ENCODE measurements around the gene PTPRN. TPM values are rescaled to one million over a fixed set of nuclear protein-coding genes. Genes with fewer than 3 reads are reported as not detected.
"Not testable (repeated sequence)": the region's sequence is repeated elsewhere in the genome, so short reads cannot be mapped to it uniquely, and the experiment has no call there.

The PTPRN gene
- total RNA-seq, 1 donor from 2014 or later = 30.5 TPM

DNA sequence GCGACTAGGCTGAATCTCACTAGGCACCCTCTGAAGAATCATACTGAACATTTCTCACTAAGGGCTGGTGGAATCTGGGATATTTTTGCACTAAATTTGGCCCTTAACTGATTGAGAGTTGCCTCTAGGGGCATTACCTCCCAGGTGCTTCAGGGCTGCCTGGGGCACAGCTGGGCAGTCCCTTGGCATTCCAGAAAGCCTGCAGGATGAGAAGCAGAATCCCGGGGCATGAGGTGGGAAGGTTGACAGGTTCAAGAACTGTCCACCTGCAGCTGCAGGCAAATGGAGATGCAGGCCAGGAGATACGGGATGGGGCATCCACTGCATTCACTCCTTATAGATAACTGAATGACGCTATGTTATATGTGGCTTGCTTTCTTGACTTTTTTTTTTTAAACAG lies 15.9 kb upstream of the PTPRN start:
- Mint-ChIP-seq H3K27ac (no peak overlapping the region), H3K36me3 (ENCODE audit: insufficient read depth) (no peaks in the 10 kb centered on the region), H3K4me1 (ENCODE audit: low read depth) (peaks cover 1% of the 10 kb centered on the region), H3K27me3 (peaks cover 68% of the 10 kb centered on the region), H3K4me3 (ENCODE audit: low read depth) (no peak overlapping the region), H3K9me3 (ENCODE audit: low read depth) (no peaks in the 10 kb centered on the region)
- no peak for DNase-seq (ENCODE audit: low spot score, unreplicated experiment)
- TF ChIP-seq, protein P1, sequence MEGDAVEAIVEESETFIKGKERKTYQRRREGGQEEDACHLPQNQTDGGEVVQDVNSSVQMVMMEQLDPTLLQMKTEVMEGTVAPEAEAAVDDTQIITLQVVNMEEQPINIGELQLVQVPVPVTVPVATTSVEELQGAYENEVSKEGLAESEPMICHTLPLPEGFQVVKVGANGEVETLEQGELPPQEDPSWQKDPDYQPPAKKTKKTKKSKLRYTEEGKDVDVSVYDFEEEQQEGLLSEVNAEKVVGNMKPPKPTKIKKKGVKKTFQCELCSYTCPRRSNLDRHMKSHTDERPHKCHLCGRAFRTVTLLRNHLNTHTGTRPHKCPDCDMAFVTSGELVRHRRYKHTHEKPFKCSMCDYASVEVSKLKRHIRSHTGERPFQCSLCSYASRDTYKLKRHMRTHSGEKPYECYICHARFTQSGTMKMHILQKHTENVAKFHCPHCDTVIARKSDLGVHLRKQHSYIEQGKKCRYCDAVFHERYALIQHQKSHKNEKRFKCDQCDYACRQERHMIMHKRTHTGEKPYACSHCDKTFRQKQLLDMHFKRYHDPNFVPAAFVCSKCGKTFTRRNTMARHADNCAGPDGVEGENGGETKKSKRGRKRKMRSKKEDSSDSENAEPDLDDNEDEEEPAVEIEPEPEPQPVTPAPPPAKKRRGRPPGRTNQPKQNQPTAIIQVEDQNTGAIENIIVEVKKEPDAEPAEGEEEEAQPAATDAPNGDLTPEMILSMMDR (IDR thresholded peaks at IDR 0.05; ENCODE audit: unreplicated experiment) = no peak

DNA sequence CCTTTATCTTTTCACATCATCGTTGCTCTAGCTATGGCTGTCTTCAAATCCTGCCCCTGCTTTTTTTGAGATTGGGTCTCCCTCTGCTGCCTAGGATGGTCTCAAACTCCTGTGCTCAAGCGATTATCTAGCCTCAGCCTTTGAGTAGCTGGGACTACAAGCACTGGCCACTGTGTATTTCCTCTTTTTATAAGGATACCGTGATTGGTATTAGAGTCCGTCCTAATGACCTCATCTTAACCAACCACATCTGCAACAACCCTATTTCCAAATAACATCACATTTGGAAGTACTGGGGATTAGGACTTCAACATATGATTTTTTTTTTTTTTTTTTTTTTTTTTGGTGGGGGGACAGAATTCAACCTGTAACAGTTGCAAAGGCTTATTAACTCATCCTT lies 14.2 kb upstream of the PTPRN start:
- DNase-seq (ENCODE audit: low spot score, unreplicated experiment) = no peak
- TF ChIP-seq, protein P1 (IDR thresholded peaks at IDR 0.05; ENCODE audit: unreplicated experiment) = no peak
- peaks cover 1% of the 10 kb centered on the region for H3K4me1 Mint-ChIP-seq (ENCODE audit: low read depth)
- H3K4me3 Mint-ChIP-seq (ENCODE audit: low read depth) = no peak overlapping the region
- peaks cover 52% of the 10 kb centered on the region for H3K27me3 Mint-ChIP-seq
- no peaks in the 10 kb centered on the region for H3K36me3 Mint-ChIP-seq (ENCODE audit: insufficient read depth)
- no peaks in the 10 kb centered on the region for H3K9me3 Mint-ChIP-seq (ENCODE audit: low read depth)
- H3K27ac Mint-ChIP-seq = no peak overlapping the region

DNA sequence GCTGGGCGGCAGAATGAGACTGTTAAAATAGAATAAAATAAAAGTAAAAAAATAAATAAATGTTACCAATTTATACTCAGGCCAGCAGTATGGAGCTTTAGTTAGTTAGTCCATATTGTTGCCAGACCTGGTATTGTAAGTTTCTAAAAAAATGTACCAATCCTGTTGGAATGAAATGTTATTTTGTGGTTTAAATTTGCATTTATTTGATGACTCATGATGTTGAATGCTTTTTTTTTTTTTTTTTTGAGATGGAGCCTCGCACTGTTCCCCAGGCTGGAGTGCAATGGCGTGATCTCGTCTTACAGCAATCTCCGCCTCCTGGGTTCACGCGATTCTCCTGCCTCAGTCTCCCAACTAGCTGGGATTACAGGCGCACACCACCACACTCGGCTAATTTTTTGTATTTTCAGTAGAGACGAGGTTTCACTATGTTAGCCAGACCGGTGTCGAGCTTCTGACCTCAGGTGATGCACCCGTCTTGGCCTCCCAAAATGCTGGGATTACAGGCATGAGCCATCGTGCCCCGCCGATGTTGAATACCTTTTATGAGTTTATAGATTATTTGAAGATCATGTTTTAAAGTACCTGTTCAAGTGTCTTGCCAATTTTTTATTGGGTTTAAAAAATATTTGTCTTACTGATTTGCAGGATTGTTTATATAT lies 5.7 kb upstream of the PTPRN start:
- H3K36me3 Mint-ChIP-seq (ENCODE audit: insufficient read depth) = no peaks in the 10 kb centered on the region
- H3K4me3 Mint-ChIP-seq (ENCODE audit: low read depth) = no peak overlapping the region

DNA sequence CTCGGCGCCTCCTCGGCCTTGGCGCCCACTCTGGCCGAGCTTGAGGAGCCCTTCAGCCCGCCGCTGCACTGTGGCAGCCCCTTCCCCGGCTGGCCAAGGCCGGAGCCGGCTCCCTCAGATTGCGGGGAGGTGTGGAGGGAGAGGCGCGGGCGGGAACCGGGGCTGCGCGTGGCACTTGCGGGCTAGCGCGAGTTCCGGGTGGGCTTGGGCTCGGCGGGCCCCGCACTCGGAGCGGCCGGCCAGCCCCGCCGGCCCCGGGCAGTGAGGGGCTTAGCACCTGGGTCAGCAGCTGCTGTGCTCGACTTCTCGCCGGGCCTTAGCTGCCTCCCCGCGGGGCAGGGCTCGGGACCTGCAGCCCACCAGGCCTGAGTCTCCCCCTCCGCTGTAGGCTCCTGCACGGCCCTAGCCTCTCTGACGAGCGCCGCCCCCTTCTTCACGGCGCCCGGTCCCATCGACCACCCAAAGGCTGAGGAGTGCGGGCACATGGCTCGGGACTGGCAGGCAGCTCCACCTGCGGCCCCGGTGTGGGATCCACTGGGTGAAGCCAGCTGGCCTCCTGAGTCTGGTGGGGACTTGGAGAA lies 3.6 kb upstream of the PTPRN start:
- not testable (repeated sequence) for H3K27ac Mint-ChIP-seq; H3K4me3 Mint-ChIP-seq (ENCODE audit: low read depth); H3K9me3 Mint-ChIP-seq (ENCODE audit: low read depth); H3K4me1 Mint-ChIP-seq (ENCODE audit: low read depth); H3K36me3 Mint-ChIP-seq (ENCODE audit: insufficient read depth); DNase-seq (ENCODE audit: low spot score, unreplicated experiment)
- H3K27me3 Mint-ChIP-seq = peaks cover 46% of the 10 kb centered on the region

More for the DNA sequence above, 5.7 kb upstream of the PTPRN start:
- H3K27ac Mint-ChIP-seq = no peak overlapping the region
- H3K27me3 Mint-ChIP-seq = peaks cover 28% of the 10 kb centered on the region
- no peaks in the 10 kb centered on the region for H3K9me3 Mint-ChIP-seq (ENCODE audit: low read depth)
- TF ChIP-seq, protein P1 (IDR thresholded peaks at IDR 0.05; ENCODE audit: unreplicated experiment) = no peak
- no peak for DNase-seq (ENCODE audit: low spot score, unreplicated experiment)
- no peaks in the 10 kb centered on the region for H3K4me1 Mint-ChIP-seq (ENCODE audit: low read depth)

DNA sequence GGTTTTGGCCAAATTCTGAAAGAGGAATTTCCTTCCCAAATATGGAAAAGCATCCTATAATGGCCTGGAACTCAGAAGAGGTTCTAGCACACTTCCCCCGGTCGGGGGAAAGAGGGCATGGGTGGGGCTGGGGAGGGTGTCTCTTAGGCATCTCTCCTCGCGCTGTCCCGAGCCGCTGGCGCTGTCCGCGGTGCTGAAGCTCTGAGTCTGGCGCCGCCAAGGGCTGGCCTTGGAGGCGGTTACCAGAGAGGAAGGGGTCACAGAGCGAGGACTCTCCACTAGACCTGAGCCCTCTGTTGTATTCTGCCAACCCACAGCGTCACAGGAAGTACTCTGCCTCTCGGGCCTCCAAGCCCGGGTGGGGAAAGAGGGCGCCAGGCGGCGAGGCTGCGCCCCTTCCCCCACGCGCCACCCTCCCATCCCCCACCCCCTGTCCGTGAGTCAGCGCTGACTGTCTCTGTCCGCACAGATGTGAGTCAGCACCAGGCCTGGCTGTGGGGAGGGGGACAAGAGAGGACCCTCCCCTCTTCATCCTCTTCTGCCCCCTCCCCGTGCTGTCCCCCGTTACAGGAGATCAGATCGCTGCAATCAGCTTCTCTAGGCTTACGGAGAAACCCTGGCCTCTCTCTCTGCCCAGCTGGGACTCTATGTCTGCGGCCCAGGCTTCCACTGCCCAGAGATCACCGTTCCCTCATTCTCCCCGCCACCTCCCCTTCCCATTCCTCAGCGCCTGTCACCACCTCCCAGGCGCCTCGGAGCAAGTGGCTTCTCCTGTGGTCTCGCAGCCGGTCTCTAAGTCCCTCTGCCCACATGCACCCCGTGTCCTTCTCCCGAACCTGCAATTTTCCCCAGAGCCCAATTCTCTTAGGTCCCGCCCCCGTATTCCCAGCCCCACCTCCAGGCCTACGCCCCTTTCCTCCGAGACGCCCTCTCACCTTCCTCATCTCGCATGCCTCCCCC lies 779 bp downstream of the PTPRN start:
- Mint-ChIP-seq H3K4me3 (ENCODE audit: low read depth) (peak overlapping the region; percentile 73), H3K36me3 (ENCODE audit: insufficient read depth) (no peaks in the 10 kb centered on the region), H3K9me3 (ENCODE audit: low read depth) (no peaks in the 10 kb centered on the region), H3K27ac (peak overlapping the region; percentile 77), H3K4me1 (ENCODE audit: low read depth) (peaks cover 2% of the 10 kb centered on the region), H3K27me3 (peaks cover 82% of the 10 kb centered on the region)
- DNase-seq (ENCODE audit: low spot score, unreplicated experiment) = peak; percentile 82
- TF ChIP-seq, protein P1 (IDR thresholded peaks at IDR 0.05; ENCODE audit: unreplicated experiment) = no peak

All from progenitor cell of endocrine pancreas (in vitro differentiated cells).